Measurements from ENCODE around the gene TMEM238L.

DNA sequence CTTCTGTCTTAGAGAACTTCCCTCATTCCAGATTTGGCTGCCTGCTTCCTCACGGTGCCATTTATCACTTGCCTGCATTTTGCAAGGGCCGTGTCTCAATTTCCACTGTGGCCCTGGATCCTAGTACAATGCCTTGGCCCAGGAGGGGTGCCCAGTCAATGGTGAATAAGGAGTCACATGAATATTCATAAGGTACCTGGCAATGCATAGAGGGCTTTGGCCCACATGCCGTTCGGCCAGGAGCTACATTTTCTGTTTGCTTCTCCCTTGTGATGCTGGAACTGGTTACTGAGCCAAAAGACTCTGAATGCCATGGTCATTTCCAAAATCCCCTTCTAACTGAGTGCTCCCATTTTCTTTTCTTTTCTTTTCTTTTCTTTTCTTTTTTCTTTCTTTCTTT is 38.8 kb upstream of the TMEM238L start:
- TF ChIP-seq POLR2A (IDR thresholded peaks at IDR 0.05) (no peak), POLR2AphosphoS5 (IDR thresholded peaks at IDR 0.05) (no peak)
- TF ChIP-seq, protein P1, sequence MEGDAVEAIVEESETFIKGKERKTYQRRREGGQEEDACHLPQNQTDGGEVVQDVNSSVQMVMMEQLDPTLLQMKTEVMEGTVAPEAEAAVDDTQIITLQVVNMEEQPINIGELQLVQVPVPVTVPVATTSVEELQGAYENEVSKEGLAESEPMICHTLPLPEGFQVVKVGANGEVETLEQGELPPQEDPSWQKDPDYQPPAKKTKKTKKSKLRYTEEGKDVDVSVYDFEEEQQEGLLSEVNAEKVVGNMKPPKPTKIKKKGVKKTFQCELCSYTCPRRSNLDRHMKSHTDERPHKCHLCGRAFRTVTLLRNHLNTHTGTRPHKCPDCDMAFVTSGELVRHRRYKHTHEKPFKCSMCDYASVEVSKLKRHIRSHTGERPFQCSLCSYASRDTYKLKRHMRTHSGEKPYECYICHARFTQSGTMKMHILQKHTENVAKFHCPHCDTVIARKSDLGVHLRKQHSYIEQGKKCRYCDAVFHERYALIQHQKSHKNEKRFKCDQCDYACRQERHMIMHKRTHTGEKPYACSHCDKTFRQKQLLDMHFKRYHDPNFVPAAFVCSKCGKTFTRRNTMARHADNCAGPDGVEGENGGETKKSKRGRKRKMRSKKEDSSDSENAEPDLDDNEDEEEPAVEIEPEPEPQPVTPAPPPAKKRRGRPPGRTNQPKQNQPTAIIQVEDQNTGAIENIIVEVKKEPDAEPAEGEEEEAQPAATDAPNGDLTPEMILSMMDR (IDR thresholded peaks at IDR 0.05 in 8 of 11, conservative IDR thresholded peaks at IDR 0.05 in 3 of 11), result no peak
